Hematopoietic multipotent progenitor cell treated with erythropoietin and hydrocortisone succinate and interleukin-3 and kit ligand, for 15 days (in vitro differentiated cells): Measurements from ENCODE around the gene NHS.

Experiments used
- DNase-seq: peaks from one replicate; pipeline ENCODE4 v3.0.0-alpha.2; 2015; ENCODE audit warnings: low spot score

NHS gene

GRCh38 chrX:17448188-17448587, 73.2 kb downstream of the NHS start:
- DNase-seq = no peak

GRCh38 chrX:17449866-17450265, 74.9 kb downstream of the NHS start:
- no peak for DNase-seq

- DNase-seq = no peak
Measured at GRCh38 chrX:17453788-17454187, 78.8 kb downstream of the NHS start.

DNA sequence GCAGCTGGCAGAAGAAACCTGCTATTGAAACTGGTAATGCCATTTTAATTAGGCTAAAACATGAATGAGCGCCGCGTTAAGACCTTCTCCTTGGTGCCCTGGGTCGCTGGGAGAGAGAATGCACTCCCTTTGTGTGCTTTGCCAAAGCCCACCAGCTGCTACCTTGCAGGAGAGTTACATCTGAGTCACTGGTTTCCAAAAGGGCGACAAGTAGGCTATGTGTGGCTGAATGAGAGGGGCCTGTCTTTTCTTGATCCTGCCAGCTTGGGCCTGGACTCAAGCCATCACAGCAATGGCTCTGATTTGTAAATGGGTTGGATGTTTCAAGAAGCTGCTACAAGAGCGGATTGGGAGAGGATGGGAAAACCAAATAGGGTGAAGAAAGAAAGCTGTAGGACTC, 81.5 kb downstream of the NHS start:
- no peak for DNase-seq

- no peak for DNase-seq
Measured at GRCh38 chrX:17459008-17459611, 84.1 kb downstream of the NHS start.

- no peak for DNase-seq
Measured at GRCh38 chrX:17459661-17460060, 84.7 kb downstream of the NHS start.

DNA sequence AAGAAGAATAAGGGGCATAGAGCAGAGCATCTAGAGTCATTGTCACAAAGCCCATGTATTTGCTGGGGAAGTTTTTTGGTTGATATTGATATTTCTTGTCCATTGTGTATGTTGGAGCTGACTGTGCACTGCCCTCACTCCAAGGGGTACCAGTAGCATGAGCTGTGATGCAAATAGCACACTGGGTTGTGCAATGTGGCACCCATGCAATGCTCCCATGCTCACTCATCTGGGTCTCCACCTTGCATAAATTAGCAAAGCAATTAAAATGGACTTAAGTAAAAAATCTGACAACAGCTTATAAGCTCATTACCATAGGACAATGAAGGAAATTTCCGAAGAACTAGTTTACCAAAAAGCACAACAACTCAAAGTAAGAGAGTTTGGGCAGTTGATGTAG, 87.9 kb downstream of the NHS start:
- no peak for DNase-seq

GRCh38 chrX:17464194-17464593, 89.2 kb downstream of the NHS start:
- no peak for DNase-seq

- no peak for DNase-seq
Measured at GRCh38 chrX:17465201-17465600, 90.2 kb downstream of the NHS start.

GRCh38 chrX:17465802-17466201, 90.8 kb downstream of the NHS start:
- DNase-seq = no peak

DNA sequence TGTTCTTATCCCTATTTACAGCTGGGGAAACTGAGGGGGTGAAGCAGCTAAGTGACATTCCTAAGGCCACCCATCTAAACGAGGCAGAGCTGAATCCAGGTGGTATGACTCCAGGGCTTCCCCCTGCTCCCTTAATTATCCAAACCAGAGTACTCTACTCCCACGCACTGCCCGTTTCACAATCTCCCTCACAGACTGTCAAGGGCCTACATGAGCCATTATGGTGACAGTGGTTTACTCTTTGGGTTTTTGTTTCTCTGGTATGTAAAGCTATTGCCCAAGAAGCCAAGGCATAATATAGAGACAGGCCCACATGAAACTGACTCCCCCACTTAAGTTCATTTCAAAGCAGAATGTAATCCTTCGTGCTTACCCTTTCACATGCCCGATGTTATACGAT, 95.1 kb downstream of the NHS start:
- DNase-seq = no peak

DNA sequence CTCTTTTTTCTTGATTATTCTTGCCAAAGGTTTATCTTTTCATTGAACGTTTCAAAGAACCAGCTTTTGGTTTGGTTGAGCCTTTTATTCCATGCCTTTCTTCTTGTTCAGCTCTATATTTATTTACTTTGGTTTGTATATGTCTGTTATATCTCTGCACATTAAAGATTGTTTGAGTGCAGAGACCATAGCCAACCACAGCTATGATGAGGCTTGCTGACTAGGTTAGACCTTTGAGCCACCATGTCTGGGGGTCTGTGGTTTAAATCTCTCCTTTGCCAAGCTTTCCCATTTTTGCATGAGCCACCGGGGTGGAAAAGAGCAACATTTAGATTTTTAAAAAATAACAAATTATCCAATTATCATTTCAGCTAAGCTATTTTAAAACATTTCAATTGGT, 96.1 kb downstream of the NHS start:
- no peak for DNase-seq

DNA sequence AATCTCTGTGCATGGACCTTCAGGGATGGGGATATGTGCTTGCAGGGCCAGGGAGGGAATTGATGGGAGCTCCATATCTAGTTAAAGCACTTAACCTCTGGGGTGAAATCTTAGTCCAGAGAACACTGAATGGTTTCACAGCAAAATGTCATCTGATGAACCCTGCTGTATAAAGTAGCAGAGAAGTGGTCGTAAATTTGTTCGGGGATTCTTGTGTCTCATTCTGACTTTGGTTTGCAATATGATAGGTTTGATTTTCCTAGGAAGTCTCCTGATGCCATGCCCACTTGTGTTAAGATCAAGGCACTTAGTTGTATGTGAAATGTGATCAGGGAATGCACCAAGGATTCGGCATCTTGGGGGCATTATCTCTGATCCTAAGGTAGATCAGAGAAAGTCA, 96.9 kb downstream of the NHS start:
- DNase-seq = no peak

DNA sequence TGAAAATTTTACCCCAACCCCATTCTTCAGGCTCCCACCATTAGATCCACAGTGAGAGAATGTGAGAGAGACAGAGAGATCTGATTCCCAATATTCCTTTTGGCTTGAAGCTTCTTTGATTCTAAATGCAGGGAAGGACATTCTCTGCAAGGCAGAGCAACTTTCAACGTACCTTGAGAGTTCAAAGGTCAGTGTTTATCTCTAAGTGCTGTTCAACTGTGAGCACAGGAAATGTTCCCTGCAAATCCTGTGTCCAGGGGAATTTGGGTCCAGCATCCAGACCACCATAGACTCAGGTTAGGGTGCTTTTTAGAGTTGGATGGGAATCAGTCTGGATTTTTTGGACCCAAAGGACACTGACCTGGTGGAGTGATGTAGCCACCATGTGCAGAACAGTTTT, 97.4 kb downstream of the NHS start:
- DNase-seq = no peak

GRCh38 chrX:17473021-17473420, 98.0 kb downstream of the NHS start:
- no peak for DNase-seq

DNA sequence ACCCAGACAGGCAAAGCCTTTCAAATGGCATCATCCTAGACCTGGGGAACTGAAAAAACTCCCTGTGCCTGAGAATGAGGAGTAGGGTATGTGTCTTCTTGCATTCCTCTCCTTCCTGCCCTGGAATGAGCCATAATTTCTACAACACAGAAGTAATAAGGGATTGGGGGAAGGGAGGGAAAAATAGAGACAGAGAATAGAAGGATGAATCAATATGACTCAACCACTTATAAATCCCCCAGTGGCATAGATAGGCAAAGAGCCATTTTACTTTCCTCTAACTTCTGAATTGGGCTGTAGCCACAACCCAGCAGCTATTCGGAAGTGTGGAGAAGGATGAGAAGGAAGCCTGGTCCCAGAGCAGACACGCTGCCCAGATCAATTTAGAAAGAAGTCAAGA, 99.9 kb downstream of the NHS start:
- no peak for DNase-seq

DNA sequence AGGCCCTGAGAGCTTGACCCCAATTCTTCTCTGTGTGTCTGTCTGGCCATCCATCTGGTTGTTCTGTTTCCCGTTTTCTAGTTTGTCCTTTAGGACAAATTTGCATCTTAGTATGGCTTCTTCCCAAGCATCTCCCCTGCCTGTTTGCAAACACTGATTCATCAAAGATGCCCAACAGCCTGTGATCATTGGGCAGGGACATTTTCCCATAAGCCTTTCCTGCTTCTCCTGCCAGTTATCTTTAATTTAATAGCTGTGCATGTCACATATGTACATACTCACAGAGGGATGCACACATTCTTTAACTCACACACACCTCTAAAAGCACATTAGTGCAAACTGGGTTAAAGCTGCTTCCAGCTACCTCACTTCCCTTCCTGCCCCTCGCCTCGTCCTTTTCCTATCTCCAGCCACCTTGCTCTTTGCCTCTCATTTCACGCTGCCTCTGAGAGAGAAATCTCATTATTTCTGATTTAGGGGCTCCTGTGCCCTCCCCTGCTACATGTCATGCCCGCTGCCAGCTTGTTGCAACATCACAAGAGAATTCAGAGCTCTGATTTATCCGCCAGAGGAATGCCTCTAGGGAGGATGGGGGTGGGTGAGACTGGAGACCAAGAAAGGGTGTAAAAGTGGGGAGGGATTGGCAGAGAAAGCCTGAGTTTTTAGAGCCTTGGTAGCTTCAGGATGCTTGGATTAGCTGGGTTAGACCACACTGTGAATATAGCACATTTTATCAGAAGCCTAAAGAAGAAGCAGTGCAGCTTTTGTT, 100.6 kb downstream of the NHS start:
- DNase-seq = no peak

DNA sequence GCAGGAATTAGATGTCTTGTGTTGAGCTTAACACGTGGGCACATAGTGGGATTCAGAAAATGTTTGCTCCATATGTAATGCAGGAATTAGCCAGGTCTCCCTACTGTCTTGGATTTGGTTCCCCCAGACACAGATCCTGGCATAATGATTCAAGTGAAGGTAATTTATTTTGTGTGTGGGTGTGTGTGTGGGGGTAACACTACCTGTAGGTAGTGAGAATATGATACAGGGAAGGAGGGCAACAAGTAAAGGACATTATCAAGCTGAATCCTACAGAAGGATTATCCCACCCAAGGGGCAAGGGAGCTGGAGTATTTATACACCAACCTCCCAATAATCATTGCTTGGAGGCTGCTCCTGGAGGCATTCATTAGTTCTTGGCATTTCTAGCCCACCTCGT, 101.4 kb downstream of the NHS start:
- DNase-seq = no peak

DNA sequence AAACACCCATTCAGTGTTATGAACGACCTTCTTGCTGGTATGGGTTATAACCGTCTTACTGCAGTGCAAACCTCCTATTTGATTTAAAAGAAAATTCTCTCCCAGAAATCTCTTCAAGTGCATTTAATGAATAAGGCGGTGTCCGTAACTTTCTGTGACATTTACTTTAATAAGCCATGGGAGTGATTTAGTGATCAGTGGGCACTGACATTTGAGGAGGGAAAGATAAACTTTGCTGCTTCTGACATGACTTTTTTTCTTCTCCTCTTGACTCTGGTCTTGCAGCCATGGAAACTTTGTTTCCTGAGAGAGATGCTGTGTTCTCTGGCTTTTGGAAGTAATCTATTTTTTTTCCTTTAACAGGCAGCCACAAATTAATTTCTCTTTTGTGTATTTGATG, 106.1 kb downstream of the NHS start:
- no peak for DNase-seq

DNA sequence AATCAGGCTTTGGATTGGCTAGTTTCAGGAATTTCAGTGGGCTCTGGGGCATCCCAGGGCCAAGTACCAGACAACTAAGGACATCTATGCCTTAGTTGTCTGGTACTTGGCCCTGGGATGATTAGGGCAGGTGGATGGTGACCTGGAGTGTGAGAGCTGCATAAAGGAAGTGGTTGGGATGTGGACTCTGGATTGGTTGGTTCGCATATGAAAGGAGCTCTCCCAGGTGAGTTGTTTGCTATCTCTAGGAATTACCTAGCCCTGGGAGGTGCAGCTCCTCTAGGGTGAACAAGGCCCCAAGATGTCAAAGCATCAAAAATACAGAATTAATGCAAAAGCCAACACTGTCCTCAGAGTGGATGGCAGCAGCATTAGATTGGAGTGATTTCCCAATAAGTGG, 109.6 kb downstream of the NHS start:
- no peak for DNase-seq

- no peak for DNase-seq
Measured at GRCh38 chrX:17485391-17485790, 110.4 kb downstream of the NHS start.

DNA sequence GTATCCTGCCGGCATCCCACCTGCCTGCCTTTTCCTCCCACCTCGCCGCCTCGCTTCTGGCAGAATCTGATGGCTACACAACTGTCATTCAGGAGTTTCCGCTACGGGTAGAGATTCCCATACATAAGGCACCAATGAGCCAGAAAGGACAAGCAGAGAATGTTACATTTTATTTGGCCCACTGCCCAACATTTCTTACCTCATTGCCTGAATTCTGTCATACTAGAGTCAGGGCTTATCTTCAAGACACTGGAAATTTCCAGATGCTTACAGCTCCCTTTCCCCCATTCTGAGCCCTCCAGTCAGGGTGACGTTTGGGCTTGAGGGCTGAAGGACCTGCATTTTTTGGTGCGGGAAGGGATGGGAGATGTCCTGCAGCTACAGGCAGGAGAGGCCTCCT, 113.0 kb downstream of the NHS start:
- DNase-seq = no peak

GRCh38 chrX:17494216-17494615, 119.2 kb downstream of the NHS start:
- no peak for DNase-seq

DNA sequence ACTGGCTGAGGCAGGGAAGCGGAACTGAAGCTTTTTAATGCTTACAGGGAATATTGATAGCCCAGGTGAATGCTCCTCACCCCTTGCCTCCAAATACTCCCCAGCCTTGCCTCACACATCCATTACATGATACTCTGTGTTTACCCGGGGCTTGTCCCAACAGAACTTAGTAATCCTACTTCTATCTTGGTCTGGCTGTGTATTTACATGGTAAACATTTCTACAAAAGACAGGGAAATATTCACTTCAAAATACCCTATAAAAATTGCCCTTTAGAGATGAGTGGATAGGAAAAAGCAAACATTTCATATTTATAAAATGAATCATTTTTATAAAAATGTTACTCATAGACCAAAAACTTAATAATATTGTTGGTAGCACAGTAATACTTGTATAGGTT, 120.1 kb downstream of the NHS start:
- no peak for DNase-seq
